DOHH2 (cell line): ENCODE measurements around the gene DUOXA1.

Experiments
- H3F3A ChIP-seq: fragments of 200-600 bp; sonication (generic), shearing (Covaris generic); 2 replicates; pipeline ENCODE4 v1.6.0; 2016; ENCODE audit warnings: antibody characterized with exemption, mild to moderate bottlenecking; ENCODE audit not compliant: control insufficient read depth, insufficient read depth
- H3K27ac ChIP-seq: fragments of 200-600 bp; sonication (generic); 2 replicates; pipeline ENCODE4 v1.5.1; 2014; ENCODE audit warnings: low read depth, mild to moderate bottlenecking, low read length, moderate library complexity
- H3K27me3 ChIP-seq: fragments of 200-600 bp; sonication (generic); 2 replicates; pipeline ENCODE4 v1.6.1; 2014; ENCODE audit warnings: mild to moderate bottlenecking, low read length, mixed read lengths; ENCODE audit not compliant: control insufficient read depth
- H3K36me3 ChIP-seq: fragments of 200-600 bp; sonication (generic); 2 replicates; pipeline ENCODE4 v1.6.1; 2014; ENCODE audit warnings: mild to moderate bottlenecking, low read length, moderate library complexity, mixed read lengths; ENCODE audit not compliant: control insufficient read depth
- H3K4me1 ChIP-seq: fragments of 200-600 bp; sonication (generic); 2 replicates; pipeline ENCODE4 v1.6.1; 2014; ENCODE audit warnings: mild to moderate bottlenecking, low read length, mixed read lengths; ENCODE audit not compliant: control insufficient read depth
- H3K4me2 ChIP-seq: fragments of 200-600 bp; sonication (generic); 2 replicates; pipeline ENCODE4 v1.6.0; 2014; ENCODE audit warnings: mild to moderate bottlenecking, low read length, moderate library complexity
- H3K4me3 ChIP-seq: fragments of 200-600 bp; sonication (generic); 2 replicates; pipeline ENCODE4 v1.5.1; 2014; ENCODE audit warnings: mild to moderate bottlenecking, low read length, mixed read lengths
- H3K79me2 ChIP-seq: fragments of 200-600 bp; sonication (generic); 2 replicates; pipeline ENCODE4 v1.6.1; 2014; ENCODE audit warnings: mild to moderate bottlenecking, low read length, mixed read lengths; ENCODE audit not compliant: control insufficient read depth
- H3K9me2 ChIP-seq: fragments of 200-600 bp; sonication (generic); replicated peaks from 2 replicates; pipeline ENCODE4 v1.6.1; 2014; ENCODE audit warnings: mild to moderate bottlenecking, low read length, mixed read lengths; ENCODE audit not compliant: control insufficient read depth
- H3K9me3 ChIP-seq: fragments of 200-600 bp; sonication (generic); 2 replicates; pipeline ENCODE4 v1.6.1; 2014; ENCODE audit warnings: antibody characterized with exemption, low read length, mixed read lengths; ENCODE audit not compliant: control insufficient read depth, insufficient read depth
- H4K20me1 ChIP-seq: fragments of 200-600 bp; sonication (generic); 2 replicates; pipeline ENCODE4 v1.6.0; 2014; ENCODE audit warnings: low read depth, mild to moderate bottlenecking, antibody characterized with exemption, low read length, moderate library complexity; ENCODE audit not compliant: control insufficient read depth, insufficient read depth
- EZH2phosphoT487 ChIP-seq: fragments of 200-600 bp; sonication (generic); IDR thresholded peaks from 2 replicates; pipeline ENCODE4 v1.6.1; 2017; ENCODE audit warnings: borderline replicate concordance, mild to moderate bottlenecking, antibody characterized with exemption, low read length, moderate library complexity, mixed read lengths
- TF ChIP-seq, protein P1 (sequence below): fragments of 200-600 bp; sonication (generic); IDR thresholded peaks from one replicate; pipeline ENCODE4 v1.5.1; 2014; ENCODE audit warnings: antibody characterized with exemption, mild to moderate bottlenecking, low read depth, low read length; ENCODE audit not compliant: poor library complexity, severe bottlenecking

DUOXA1 gene

DNA sequence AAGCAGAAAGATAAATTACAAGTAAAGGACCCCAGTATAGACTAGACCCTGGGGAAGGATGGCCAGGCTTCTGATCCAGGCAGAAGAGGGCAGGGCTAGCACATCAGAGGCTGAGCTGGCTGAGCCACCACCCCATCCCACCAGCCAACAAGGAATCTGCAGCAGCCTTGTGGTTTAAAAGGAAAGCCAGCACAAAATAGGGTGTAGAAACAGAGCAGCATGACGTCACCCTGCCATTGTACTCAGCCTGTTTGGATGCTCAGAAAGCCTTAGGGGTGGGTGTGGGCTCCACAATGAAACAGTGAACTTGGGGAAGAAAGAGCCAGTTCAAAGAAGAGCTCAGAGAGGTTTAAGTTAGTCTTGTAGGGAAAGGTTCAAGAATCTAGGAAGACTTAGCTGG, 28.3 kb upstream of the DUOXA1 start:
- H3K79me2 ChIP-seq = no peaks in the 10 kb centered on the region; the same call in 1 of the 2 replicates
- TF ChIP-seq EZH2phosphoT487 = no peak
- TF ChIP-seq, protein P1, sequence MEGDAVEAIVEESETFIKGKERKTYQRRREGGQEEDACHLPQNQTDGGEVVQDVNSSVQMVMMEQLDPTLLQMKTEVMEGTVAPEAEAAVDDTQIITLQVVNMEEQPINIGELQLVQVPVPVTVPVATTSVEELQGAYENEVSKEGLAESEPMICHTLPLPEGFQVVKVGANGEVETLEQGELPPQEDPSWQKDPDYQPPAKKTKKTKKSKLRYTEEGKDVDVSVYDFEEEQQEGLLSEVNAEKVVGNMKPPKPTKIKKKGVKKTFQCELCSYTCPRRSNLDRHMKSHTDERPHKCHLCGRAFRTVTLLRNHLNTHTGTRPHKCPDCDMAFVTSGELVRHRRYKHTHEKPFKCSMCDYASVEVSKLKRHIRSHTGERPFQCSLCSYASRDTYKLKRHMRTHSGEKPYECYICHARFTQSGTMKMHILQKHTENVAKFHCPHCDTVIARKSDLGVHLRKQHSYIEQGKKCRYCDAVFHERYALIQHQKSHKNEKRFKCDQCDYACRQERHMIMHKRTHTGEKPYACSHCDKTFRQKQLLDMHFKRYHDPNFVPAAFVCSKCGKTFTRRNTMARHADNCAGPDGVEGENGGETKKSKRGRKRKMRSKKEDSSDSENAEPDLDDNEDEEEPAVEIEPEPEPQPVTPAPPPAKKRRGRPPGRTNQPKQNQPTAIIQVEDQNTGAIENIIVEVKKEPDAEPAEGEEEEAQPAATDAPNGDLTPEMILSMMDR = no peak
- no peaks in the 10 kb centered on the region for H3K9me3 ChIP-seq

DNA sequence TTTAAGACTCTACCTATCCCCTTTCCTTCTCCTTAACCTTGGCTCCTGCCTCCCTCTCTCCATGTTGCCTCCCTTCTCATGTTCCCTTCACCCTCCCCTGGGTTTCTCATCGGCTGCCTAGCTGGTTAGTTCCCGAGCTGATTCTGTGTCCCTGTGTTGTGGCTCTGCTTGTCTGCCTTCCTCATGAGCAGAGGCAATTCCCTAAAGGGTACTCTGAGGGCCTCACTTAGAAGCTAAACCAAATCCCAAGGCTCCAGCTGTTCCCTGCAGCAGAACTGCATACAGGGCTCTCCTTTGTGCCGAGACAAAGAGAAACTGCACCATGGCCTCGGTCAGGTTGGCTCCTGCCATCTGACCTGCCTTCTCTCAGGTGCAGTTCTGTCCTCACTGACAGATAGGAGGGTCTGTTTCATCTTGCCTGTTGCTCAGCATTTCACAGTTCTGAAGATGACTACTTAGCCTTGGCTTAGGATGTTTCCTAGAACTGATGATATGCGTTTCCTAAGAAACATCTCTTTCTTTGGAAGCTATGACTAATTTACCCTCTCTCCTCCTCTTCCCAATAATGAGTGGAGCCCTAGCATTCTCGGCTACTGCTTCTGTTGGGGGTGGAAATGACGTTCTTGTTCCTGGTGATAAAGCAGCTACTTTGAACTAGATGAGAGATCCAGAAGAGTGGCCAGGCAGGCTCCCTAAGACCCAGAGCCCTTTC, 27.2 kb upstream of the DUOXA1 start:
- TF ChIP-seq, protein P1 = no peak
- TF ChIP-seq EZH2phosphoT487 = no peak
- Histone ChIP-seq H3F3A (no peaks in the 10 kb centered on the region), H3K27me3 (no peaks in the 10 kb centered on the region), H3K9me3 (no peaks in the 10 kb centered on the region), H4K20me1 (no peaks in the 10 kb centered on the region), H3K4me1 (no peaks in the 10 kb centered on the region), H3K9me2 (no peaks in the 10 kb centered on the region), H3K4me3 (no peak overlapping the region), H3K27ac (no peak overlapping the region), H3K4me2 (no peak overlapping the region), H3K36me3 (no peaks in the 10 kb centered on the region), H3K79me2 (no peaks in the 10 kb centered on the region)

More for the DNA sequence above, 28.3 kb upstream of the DUOXA1 start:
- no peaks in the 10 kb centered on the region for H3K9me2 ChIP-seq
- no peaks in the 10 kb centered on the region for H3K36me3 ChIP-seq
- H3K4me3 ChIP-seq = no peak overlapping the region
- H3K27me3 ChIP-seq = no peaks in the 10 kb centered on the region
- H3K27ac ChIP-seq = no peak overlapping the region
- H4K20me1 ChIP-seq = no peaks in the 10 kb centered on the region
- H3F3A ChIP-seq = no peaks in the 10 kb centered on the region
- H3K4me1 ChIP-seq = no peaks in the 10 kb centered on the region
- no peak overlapping the region for H3K4me2 ChIP-seq

GRCh38 chr15:45155739-45156138, 26.1 kb upstream of the DUOXA1 start:
- Histone ChIP-seq H3K36me3 (no peaks in the 10 kb centered on the region), H4K20me1 (no peaks in the 10 kb centered on the region), H3K4me2 (no peak overlapping the region), H3K27ac (no peak overlapping the region), H3K4me3 (no peak overlapping the region), H3K9me3 (no peaks in the 10 kb centered on the region), H3K27me3 (no peaks in the 10 kb centered on the region), H3K79me2 (no peaks in the 10 kb centered on the region), H3F3A (no peaks in the 10 kb centered on the region), H3K9me2 (no peaks in the 10 kb centered on the region), H3K4me1 (no peaks in the 10 kb centered on the region)
- TF ChIP-seq, protein P1 = no peak
- TF ChIP-seq EZH2phosphoT487 = no peak
